Dermis microvascular lymphatic vessel endothelial cell (primary cell): ENCODE data around the gene MATN1. TPM values are rescaled to one million over a fixed set of nuclear protein-coding genes. Genes with fewer than 3 reads are reported as not detected.
"Not testable (repeated sequence)": the region's sequence is repeated elsewhere in the genome, so short reads cannot be mapped to it uniquely, and the experiment has no call there.

Experiments
- DNase-seq, 2 donors: peaks; one replicate each; pipeline versions ENCODE4 v3.0.0 to v3.0.0-alpha.2; 2010; ENCODE audit warnings: low read depth in 2 of 2
- total RNA-seq: library from RNA; depleted of rRNA; stranded (reverse); fragments of >200 nt; gene quantifications from 2 replicates; pipeline ENCODE4 v1.2.1, GENCODE V29; 2014

Gene MATN1
- total RNA-seq, 1 donor from 2014 or later: under 0.01 TPM

DNA sequence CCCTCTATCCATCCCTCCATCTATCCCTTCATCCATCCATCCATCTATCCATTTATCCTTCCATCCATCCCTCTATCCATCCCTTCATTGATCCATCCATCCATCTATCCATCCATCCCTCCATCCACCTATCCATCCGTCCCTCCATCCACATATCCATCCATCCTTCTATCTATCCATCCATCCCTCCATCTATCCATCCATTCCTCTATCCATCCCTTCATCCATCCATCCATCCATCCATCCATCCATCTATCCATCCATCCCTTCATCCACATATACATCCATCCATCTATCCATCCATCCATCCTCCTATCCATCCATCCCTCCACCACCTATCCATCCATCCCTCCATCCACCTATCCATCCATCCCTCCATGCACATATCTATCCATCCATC is 23.6 kb downstream of the MATN1 start:
- no peak for DNase-seq

- DNase-seq: no peak
These were observed 24.9 kb downstream of the MATN1 start for GRCh38 chr1:30698401-30698981.

DNA sequence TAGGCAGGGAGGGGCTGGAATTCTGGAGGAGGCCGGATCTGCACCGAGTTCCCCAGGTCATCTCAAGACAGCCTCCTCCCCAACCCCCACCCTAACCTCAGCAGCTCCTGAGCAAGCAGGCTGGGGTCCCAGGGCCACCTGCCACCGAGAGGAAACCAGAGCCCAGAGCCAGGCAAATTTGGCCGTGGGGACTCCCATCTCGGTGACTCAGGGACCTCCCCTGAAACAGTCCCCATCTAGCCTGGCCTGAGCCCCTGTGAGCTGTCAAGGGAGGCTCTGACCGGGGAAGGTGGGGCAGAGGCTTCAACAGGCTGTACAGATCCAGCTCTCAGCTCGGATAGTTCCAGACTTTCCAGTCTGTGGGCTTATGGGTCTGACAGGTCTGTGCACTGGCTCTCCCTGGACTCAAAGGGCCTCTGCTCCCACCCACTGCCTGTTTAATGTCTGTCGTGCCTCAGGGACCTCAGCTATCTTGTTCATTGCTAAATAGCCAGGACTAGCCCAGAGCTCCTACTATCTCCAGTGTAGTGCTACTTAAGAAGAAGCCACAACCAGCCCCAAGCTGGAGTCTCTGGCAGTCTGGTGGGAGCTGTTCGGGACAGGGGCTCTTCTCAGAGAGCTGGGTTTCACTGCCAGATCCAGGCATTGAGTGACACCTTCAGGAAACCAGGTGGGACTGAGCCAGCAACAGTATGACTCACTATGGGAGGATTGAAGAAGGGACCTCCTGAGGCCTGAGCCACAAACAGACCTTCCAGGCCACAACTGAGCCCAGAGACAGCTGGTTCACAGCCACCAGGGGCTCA is 25.6 kb downstream of the MATN1 start:
- no peak for DNase-seq

DNA sequence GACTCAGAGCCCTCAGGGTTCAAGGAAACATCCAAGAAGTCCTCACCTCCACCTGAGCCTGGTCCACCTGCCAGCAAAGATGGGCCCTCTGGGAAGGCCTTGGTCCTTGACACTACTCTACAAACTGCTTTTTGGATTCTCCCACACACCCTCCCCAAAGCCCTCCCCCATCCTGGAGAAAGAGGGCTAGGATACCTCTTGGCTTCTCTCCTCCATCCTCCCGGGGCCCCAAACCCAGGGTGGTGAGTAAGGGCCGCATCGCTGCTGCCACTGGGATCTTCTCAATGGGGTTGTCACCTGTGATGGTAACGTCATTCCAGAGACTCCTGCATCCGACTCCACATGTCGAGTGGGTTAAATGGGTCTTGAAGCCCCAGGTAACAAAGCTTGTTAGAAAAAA is 26.6 kb downstream of the MATN1 start:
- DNase-seq: no peak

DNA sequence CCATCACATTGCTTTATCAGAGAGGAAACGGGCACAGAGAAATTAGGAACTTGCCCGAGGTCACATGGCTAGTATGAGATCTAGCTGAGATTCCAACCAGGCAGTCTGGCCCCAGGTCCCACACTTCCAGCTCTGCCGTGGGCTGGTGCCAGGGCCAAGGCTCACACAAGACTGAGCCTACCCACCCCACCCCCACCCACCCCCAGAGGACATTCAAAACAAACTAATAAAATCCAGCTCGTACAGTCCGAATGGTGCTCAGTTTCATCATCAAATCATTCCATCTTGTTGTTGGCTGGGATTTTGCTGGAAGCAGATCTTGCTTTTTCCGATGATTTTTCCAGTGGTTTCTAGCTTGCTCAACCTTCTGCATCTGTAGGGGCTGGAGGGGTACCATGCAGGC is 27.9 kb downstream of the MATN1 start:
- no peak for DNase-seq

DNA sequence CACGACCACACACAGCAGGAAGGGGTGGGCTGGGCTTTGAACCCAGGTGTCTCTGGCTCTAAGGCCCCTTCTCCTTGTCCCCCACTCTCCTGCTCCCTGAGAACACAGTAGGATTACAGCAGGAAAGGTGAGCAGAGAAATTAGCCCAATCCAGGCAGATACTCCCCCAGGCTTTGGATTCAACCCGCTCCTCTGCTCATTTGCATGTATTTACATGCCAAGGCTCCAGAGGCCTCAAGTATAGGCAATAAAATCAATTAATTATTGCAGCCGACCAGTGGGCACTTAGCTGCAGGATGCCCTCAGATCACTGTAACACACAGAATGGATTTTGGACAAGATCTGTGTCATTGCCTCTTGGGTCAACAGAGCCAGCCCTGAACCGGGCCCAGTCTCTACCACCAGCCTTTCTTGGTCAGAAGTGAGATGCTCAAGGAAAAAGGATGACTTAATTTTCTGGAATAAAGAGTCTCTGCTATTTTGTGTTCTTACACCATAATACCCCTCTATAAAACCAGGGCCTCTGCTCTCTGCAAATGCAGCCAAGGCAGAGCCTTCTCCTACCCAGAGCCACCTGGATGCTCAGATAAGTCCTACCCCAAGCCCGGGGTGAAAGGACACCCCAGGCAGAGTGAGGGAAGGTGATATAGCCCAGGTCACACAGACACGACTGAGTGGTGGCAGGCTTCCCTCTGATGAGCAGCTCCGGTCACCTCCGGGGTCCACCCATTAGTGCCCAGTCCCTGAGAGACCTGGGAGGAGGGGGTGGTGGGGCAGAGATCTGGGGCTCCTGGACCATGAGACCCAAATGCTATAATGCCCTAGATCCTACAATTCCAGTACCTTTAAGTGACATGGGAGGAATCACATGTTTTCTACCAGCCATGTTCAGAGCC is 28.9 kb downstream of the MATN1 start:
- DNase-seq: no peak

DNA sequence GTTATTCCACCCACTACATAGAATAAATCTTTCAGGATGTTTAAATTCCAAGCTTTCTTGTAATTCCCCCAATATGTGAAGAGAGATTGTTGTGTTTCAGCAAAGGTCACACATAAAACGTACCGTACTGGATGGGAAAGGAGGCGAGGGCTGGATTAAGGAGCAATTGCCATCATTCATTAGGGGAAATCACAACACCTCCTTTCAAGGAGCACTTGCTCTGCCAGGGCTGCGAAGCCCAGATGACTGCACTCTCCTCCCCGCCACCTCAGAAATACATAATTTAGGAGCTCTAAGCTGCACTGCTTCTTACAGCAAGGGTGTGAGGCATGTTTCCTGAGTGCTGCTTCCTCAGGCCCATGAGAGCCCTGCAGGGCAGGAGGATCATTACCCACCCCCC is 29.6 kb downstream of the MATN1 start:
- no peak for DNase-seq

- no peak for DNase-seq
These were observed 30.0 kb downstream of the MATN1 start for GRCh38 chr1:30693366-30693765.

DNA sequence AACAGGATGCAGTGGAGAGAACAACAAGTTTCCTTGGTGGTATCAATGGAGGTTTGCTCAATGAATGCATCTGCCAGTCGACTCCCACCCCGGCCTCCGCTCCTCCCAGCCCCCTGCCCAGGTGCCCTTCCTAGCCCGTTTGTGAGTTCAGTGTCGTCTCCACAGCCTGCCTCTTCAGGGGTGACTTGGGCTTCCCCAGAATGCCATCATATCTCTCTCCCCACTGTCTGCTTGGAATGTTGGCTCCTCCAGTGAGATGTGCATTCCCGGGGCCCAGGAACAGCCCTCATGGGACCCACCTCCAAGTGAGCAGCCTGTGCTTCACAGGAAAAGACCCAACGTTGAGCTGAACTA is 30.5 kb downstream of the MATN1 start:
- DNase-seq: no peak

- no peak for DNase-seq
These were observed 31.0 kb downstream of the MATN1 start for GRCh38 chr1:30692201-30692947.

GRCh38 chr1:30691480-30691879 is 31.9 kb downstream of the MATN1 start:
- no peak for DNase-seq

GRCh38 chr1:30689901-30690645 is 33.3 kb downstream of the MATN1 start:
- DNase-seq: no peak

DNA sequence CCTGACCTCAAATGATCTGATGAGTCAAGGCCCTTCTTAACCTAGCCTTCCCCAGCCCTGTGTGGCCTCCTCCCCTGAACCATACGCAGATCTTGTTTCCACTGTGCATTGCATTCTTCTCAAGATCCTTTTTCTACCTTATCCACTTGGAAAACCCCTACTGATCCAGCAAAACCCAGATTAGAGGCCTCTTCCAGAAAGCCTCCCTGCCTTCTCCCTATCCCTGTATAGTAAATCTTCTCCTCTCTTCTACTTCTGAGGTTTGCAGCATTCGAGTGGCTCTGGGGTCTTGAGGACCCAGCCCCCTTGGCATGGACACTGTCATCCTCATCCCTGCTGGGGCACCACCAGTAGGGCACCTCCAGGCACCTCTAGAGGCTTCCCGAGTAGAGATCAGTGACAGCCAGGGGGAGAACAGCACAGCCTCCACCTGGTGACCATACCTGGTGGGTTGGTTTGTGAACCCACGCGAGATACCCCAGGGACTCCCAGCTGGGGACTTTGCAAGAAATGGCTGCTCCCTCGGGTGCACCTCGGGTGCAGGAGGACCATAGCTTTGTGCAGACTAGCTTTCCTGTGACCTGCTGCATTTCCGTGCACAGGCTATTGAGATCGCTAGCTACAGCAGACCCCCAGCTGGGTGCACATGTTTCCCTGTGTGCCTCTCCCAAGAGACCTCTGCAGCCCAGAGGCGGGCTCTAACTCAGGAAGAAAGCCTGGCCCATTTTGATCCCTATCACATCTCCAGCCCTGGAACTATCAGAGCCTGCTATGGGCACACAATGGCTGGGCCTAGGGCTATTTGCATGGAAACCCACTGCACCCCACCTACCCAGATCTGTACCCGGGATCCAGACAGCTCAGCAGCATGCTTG is 34.2 kb downstream of the MATN1 start:
- DNase-seq: no peak

GRCh38 chr1:30688516-30688915 is 34.9 kb downstream of the MATN1 start:
- DNase-seq: not testable (repeated sequence)

DNA sequence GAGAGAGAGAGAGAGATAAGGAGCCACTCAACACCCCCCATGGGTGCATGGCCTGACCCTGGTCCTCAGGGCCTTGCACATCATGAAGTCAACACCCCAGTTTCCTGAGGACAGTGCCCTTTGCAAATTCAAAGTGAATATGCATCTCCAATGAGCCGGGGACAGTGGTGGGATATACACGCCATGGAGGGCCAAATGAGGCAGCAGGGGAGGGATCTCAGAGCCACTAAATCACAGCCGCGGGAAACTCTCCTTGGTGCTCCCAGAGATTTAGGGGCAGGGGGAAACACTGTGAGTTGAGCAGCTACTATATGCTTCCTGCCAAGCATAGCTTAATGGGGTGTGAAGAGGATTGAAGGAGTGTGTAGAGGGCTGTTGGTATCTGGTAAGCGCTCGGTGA is 35.5 kb downstream of the MATN1 start:
- no peak for DNase-seq

DNA sequence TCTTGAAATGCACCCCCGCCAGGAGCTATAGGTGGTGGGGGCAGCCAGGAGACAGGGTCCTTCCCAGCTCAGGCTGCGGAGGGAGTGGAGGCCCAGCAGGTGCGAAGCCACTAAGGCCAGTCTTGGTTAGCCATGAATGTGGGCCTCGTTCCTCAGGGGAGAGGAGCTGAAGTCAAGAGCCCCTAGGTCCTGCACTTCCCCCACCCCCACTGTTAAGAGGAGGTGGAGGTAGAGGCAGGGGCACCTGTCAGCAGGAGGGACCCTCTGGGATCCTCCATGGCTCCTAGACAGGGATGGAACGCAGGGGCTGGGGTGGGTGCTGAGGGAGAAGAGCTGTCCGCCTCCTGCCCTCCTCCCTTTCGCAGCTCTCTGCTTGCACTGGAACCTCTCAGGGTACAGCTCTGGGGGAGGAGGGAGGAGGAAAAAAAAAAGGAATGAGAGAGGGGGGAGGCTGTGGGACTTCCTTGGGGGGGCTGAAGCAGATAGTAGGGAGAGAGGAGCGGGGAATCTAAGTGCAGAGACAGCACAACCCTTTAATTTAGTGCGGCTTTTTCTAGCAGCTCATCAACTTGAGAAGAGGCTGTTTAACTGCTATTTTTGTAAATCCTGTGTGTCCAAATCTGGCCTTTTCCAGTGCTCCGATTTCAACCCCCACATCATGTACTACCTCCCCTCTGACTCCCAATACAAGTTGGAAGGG is 37.0 kb downstream of the MATN1 start:
- no peak for DNase-seq

GRCh38 chr1:30685796-30686165 is 37.6 kb downstream of the MATN1 start:
- no peak for DNase-seq

- DNase-seq: no peak
These were observed 38.2 kb downstream of the MATN1 start for GRCh38 chr1:30684881-30685795.
